SK-N-SH treated with all-trans-retinoic acid at 6 μM for 48 hours (cell line): Measurements from ENCODE around the gene STAC2.

Experiments
- ATAC-seq: fragments of 200-7000 bp; cut with Tn5 transposase; 3 replicates; pipeline ENCODE4 v1.9.1; 2020; ENCODE audit warnings: mild to moderate bottlenecking, moderate library complexity
- ARNTL ChIP-seq: fragments of 450-650 bp; formaldehyde crosslinking; IDR thresholded peaks from 2 replicates; pipeline ENCODE4 v1.5.0; 2020; ENCODE audit warnings: low read depth, mild to moderate bottlenecking, moderate library complexity, borderline replicate concordance
- BACH2 ChIP-seq: fragments of 250-450 bp; sonication (Bioruptor Pico); IDR thresholded peaks from 2 replicates; pipeline ENCODE4 v1.9.0; 2021; ENCODE audit warnings: mild to moderate bottlenecking, borderline replicate concordance
- CSDC2 ChIP-seq: fragments of 250-450 bp; sonication (Bioruptor Pico); IDR thresholded peaks from 2 replicates; pipeline ENCODE4 v1.5.0; 2020; ENCODE audit warnings: mild to moderate bottlenecking, moderate library complexity
- CSRNP3 ChIP-seq: fragments of 250-450 bp; sonication (Bioruptor Pico); IDR thresholded peaks from 2 replicates; pipeline ENCODE4 v1.5.1; 2021; ENCODE audit warnings: mild to moderate bottlenecking, moderate library complexity
- ESRRG ChIP-seq: fragments of 250-450 bp; sonication (Bioruptor Pico); IDR thresholded peaks from 2 replicates; pipeline ENCODE4 v1.6.1; 2021; ENCODE audit warnings: mild to moderate bottlenecking
- GLIS3 ChIP-seq: fragments of 250-450 bp; sonication (Bioruptor Pico); IDR thresholded peaks from 2 replicates; pipeline ENCODE4 v1.5.0; 2020; ENCODE audit warnings: mild to moderate bottlenecking, moderate library complexity
- ISL1 ChIP-seq: fragments of 250-450 bp; sonication (Bioruptor Pico); IDR thresholded peaks from 2 replicates; pipeline ENCODE4 v2.1.2; 2022; ENCODE audit warnings: mild to moderate bottlenecking, moderate library complexity
- OSR1 ChIP-seq: fragments of 250-450 bp; sonication (Bioruptor Pico); IDR thresholded peaks from 2 replicates; pipeline ENCODE4 v1.8.0; 2022; ENCODE audit warnings: moderate library complexity, mild to moderate bottlenecking, inconsistent platforms
- POU6F1 ChIP-seq: fragments of 250-450 bp; sonication (Bioruptor Pico); IDR thresholded peaks from 2 replicates; pipeline ENCODE4 v1.8.0; 2021; ENCODE audit warnings: low read depth, mild to moderate bottlenecking, moderate library complexity, borderline replicate concordance
- PPARA ChIP-seq: fragments of 250-450 bp; sonication (Bioruptor Pico); IDR thresholded peaks from 2 replicates; pipeline ENCODE4 v1.5.0; 2020; ENCODE audit warnings: mild to moderate bottlenecking, borderline replicate concordance
- SNAI2 ChIP-seq: fragments of 250-450 bp; sonication (Bioruptor Pico); IDR thresholded peaks from 2 replicates; pipeline ENCODE4 v1.5.0; 2020; ENCODE audit warnings: mild to moderate bottlenecking, moderate library complexity
- TCF4 ChIP-seq: fragments of 250-450 bp; sonication (Bioruptor Pico); IDR thresholded peaks from 2 replicates; pipeline ENCODE4 v1.8.0; 2021; ENCODE audit warnings: mild to moderate bottlenecking, moderate library complexity, borderline replicate concordance
- TOX ChIP-seq: fragments of 250-450 bp; sonication (Bioruptor Pico); IDR thresholded peaks from 2 replicates; pipeline ENCODE4 v1.8.0; 2021; ENCODE audit warnings: mild to moderate bottlenecking, moderate library complexity, borderline replicate concordance
- ZC3H10 ChIP-seq: fragments of 250-450 bp; sonication (Bioruptor Pico); IDR thresholded peaks from 2 replicates; pipeline ENCODE4 v1.5.1; 2021; ENCODE audit warnings: mild to moderate bottlenecking, moderate library complexity
- ZFP3 ChIP-seq: fragments of 250-450 bp; sonication (Bioruptor Pico); IDR thresholded peaks from 2 replicates; pipeline ENCODE4 v1.5.0; 2020; ENCODE audit warnings: mild to moderate bottlenecking, moderate library complexity
- ZFP30 ChIP-seq: fragments of 450-650 bp; formaldehyde crosslinking; IDR thresholded peaks from 2 replicates; pipeline ENCODE4 v1.5.0; 2022; ENCODE audit warnings: mild to moderate bottlenecking, moderate library complexity
- ZNF565 ChIP-seq: fragments of 450-650 bp; formaldehyde crosslinking; conservative IDR thresholded peaks from 2 replicates; pipeline ENCODE4 v1.5.0; 2020; ENCODE audit warnings: low read depth, mild to moderate bottlenecking, moderate library complexity
- ZNF70 ChIP-seq: fragments of 450-650 bp; formaldehyde crosslinking; IDR thresholded peaks from 2 replicates; pipeline ENCODE4 v1.5.0; 2020; ENCODE audit warnings: mild to moderate bottlenecking, moderate library complexity
- ZNF8 ChIP-seq: fragments of 450-650 bp; formaldehyde crosslinking; IDR thresholded peaks from 2 replicates; pipeline ENCODE4 v1.5.0; 2020; ENCODE audit warnings: mild to moderate bottlenecking, moderate library complexity
- TF ChIP-seq, protein P1 (sequence below): fragments of 250-450 bp; sonication (Bioruptor Pico); IDR thresholded peaks from 2 replicates; pipeline ENCODE4 v1.8.0; 2020; ENCODE audit warnings: mild to moderate bottlenecking, moderate library complexity, borderline replicate concordance
- TF ChIP-seq, protein P2 (sequence below): fragments of 250-450 bp; sonication (Bioruptor Pico); IDR thresholded peaks from 2 replicates; pipeline ENCODE4 v1.5.1; 2020; ENCODE audit warnings: low read depth, mild to moderate bottlenecking, moderate library complexity

STAC2 gene

DNA sequence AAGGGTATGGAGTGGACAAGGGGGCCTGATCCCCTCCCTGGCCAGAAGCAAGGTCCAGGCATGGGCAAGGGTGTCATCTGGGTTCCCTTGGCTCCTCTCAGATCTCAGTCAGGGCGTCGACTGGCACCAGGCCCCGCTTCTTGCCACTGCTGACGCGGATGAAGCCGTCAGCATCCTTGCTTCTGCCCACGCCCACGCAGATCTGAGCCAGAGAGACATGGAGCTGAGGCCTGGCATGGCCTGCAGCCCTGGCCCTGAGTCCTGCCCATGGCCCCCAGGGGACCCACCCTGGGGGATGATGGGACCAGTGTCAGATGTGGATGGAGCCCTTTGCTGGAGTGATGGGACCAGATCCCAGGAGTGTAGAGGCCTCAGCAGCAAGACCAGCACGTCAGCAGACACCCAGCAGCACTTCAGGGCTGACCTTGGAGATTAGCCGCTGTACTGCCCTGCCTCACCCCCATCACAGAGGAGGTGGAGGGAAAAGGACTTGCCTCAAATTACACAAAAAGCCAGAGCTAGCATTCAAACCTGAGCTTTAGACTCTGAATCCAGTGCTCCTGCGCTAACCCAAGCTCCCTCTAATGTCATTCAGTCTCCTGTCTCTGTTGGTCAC, 13.4 kb downstream of the STAC2 start:
- ATAC-seq, result no peak
- TF ChIP-seq PPARA (CRISPR knock-in tag), result no peak
- TF ChIP-seq BACH2 (CRISPR knock-in tag), result no peak
- TF ChIP-seq ZC3H10 (CRISPR knock-in tag), result no peak
- no peak for TF ChIP-seq ZFP3
- no peak for TF ChIP-seq ZNF8 (CRISPR knock-in tag)
- TF ChIP-seq TOX (CRISPR knock-in tag), result no peak
- TF ChIP-seq SNAI2, result no peak
- TF ChIP-seq ZFP30 (CRISPR knock-in tag), result no peak

DNA sequence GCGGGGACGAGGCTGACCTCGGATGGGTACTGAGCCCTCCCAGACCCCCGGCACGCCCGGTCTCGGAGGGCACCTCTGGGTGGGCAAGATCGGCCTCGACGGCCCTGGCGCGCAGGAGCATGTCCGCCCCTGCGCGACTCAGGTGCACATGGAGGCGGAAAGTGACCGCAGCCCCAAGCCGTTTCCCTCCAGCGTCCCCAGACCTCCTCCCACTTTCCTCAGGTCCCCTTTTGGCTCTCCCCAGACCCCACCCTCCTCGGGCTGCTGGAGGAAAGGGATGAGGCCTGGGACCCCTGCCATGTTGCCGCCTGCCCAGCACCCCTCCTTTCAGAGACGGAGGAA, 15.7 kb downstream of the STAC2 start:
- TF ChIP-seq TOX (CRISPR knock-in tag) (no peak), ZNF565 (CRISPR knock-in tag) (no peak), BACH2 (CRISPR knock-in tag) (no peak), ESRRG (CRISPR knock-in tag) (no peak), OSR1 (CRISPR knock-in tag) (no peak), ARNTL (CRISPR knock-in tag) (no peak), ZC3H10 (CRISPR knock-in tag) (no peak), ISL1 (CRISPR knock-in tag) (no peak), GLIS3 (CRISPR knock-in tag) (no peak), CSRNP3 (CRISPR knock-in tag) (no peak), CSDC2 (no peak), PPARA (CRISPR knock-in tag) (no peak), ZNF8 (CRISPR knock-in tag) (no peak), POU6F1 (CRISPR knock-in tag) (no peak), ZFP30 (CRISPR knock-in tag) (no peak), TCF4 (CRISPR knock-in tag) (no peak), SNAI2 (no peak)
- TF ChIP-seq, protein P1, sequence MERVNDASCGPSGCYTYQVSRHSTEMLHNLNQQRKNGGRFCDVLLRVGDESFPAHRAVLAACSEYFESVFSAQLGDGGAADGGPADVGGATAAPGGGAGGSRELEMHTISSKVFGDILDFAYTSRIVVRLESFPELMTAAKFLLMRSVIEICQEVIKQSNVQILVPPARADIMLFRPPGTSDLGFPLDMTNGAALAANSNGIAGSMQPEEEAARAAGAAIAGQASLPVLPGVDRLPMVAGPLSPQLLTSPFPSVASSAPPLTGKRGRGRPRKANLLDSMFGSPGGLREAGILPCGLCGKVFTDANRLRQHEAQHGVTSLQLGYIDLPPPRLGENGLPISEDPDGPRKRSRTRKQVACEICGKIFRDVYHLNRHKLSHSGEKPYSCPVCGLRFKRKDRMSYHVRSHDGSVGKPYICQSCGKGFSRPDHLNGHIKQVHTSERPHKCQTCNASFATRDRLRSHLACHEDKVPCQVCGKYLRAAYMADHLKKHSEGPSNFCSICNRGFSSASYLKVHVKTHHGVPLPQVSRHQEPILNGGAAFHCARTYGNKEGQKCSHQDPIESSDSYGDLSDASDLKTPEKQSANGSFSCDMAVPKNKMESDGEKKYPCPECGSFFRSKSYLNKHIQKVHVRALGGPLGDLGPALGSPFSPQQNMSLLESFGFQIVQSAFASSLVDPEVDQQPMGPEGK, result no peak
- TF ChIP-seq, protein P2, sequence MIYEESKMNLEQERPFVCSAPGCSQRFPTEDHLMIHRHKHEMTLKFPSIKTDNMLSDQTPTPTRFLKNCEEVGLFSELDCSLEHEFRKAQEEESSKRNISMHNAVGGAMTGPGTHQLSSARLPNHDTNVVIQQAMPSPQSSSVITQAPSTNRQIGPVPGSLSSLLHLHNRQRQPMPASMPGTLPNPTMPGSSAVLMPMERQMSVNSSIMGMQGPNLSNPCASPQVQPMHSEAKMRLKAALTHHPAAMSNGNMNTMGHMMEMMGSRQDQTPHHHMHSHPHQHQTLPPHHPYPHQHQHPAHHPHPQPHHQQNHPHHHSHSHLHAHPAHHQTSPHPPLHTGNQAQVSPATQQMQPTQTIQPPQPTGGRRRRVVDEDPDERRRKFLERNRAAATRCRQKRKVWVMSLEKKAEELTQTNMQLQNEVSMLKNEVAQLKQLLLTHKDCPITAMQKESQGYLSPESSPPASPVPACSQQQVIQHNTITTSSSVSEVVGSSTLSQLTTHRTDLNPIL (CRISPR knock-in tag), result no peak
- TF ChIP-seq, all 23 proteins: peak for 0
- no peak for ATAC-seq

DNA sequence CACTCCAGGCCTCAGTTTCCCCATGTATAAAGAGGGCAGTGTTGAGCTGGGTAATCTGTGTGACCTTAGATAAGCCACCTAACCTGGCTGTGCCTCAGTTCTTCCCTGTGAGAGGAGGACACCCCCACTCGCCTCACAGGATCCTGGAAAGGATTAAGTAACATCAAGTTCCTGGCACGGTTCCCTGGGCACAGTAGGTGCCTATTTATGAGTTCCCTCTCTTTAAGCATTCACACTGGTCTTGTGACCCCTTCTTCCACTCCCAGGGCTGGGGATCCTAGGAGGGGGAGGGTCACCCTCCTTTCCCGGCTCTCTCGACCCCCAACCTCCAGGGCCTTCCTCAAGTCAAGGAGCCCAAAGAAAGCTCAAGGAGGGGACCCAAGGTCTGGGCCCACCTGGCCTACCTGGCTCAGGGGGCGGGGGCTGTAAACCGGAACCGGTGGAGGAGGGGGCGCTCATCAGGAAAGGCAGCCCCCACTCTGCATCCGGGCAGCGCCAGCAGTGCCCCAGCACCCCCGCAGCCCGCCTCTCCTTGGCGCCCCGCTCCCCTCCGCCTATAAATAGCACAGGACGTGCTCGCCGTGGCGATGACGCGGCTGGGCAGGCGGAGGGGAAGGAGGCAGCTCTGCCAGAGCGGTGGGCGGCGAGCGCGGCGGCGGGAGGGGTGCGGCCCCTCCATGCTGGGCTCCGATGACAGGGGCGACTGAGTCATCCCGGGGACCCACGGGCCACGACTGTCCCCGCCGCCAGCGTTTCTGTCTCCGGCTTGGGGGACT, 16.2 kb downstream of the STAC2 start:
- ATAC-seq, result peak; percentile 59

More for the DNA sequence above, 16.2 kb downstream of the STAC2 start:
- TF ChIP-seq ZFP3 (no peak), OSR1 (CRISPR knock-in tag) (no peak), SNAI2 (no peak), ZNF8 (CRISPR knock-in tag) (no peak), POU6F1 (CRISPR knock-in tag) (no peak), ISL1 (CRISPR knock-in tag) (no peak), ZNF70 (no peak), CSDC2 (no peak), GLIS3 (CRISPR knock-in tag) (no peak)
- TF ChIP-seq, protein P1, result no peak
